H1 (cell line): Measurements from ENCODE around the gene WASF3. TPM values are rescaled to one million over a fixed set of nuclear protein-coding genes. Genes with fewer than 3 reads are reported as not detected.

ENCODE experiments used
- CTCF ChIA-PET: fragments of 300-600 bp; sonication (Branson Sonifier 250); formaldehyde crosslinking; loops from one replicate; lab custom pipeline; 2021; ENCODE audit not compliant: partially characterized antibody; lab: Charles Lee
- POLR2A ChIA-PET: fragments of 300-600 bp; sonication (Branson Sonifier 250); formaldehyde crosslinking; loops from one replicate; lab custom pipeline; 2021; ENCODE audit warnings: inconsistent platforms; ENCODE audit not compliant: partially characterized antibody; lab: Charles Lee
- DNase-seq, 2 experiments: peaks; one replicate each; pipeline versions ENCODE4 v3.0.0 to v3.0.0-alpha.2; 2010 to 2022; ENCODE audit warnings: low spot score in 2 of 2, low read depth in 1 of 2, mixed read lengths in 1 of 2
- FAIRE-seq: peaks from 2 replicates; lab custom pipeline; 2011; peaks lifted over from hg19 to GRCh38; lab: Jason Lieb, UNC
- H2AFZ ChIP-seq: 2 replicates; pipeline ENCODE4 v1.8.1; 2012; ENCODE audit warnings: low read length, inconsistent platforms
- H2AK5ac ChIP-seq: 2 replicates; pipeline ENCODE4 v1.6.1; 2013; ENCODE audit warnings: low read depth, low read length
- H2BK120ac ChIP-seq: replicated peaks from 2 replicates; pipeline ENCODE3; 2013; ENCODE audit warnings: low read depth, low read length, inconsistent platforms
- H2BK12ac ChIP-seq: 2 replicates; pipeline ENCODE4 v1.6.1; 2013; ENCODE audit warnings: low read depth, low read length
- H2BK15ac ChIP-seq: 2 replicates; pipeline ENCODE4 v1.6.1; 2013; ENCODE audit warnings: low read length
- H2BK20ac ChIP-seq: 2 replicates; pipeline ENCODE4 v1.6.1; 2013; ENCODE audit warnings: low read length
- H2BK5ac ChIP-seq: 2 replicates; pipeline ENCODE4 v1.6.1; 2013; ENCODE audit warnings: low read depth, low read length
- H3K14ac ChIP-seq: 2 replicates; pipeline ENCODE4 v1.6.1; 2013; ENCODE audit warnings: inconsistent platforms; ENCODE audit not compliant: insufficient read length
- H3K18ac ChIP-seq: 2 replicates; pipeline ENCODE4 v1.6.1; 2013; ENCODE audit warnings: low read length; ENCODE audit errors: extremely low read depth
- H3K23ac ChIP-seq: 2 replicates; pipeline ENCODE4 v1.6.1; 2013; ENCODE audit warnings: inconsistent platforms; ENCODE audit not compliant: insufficient read length
- H3K23me2 ChIP-seq: 2 replicates; pipeline ENCODE4 v1.6.1; 2013; ENCODE audit warnings: low read depth, low read length
- H3K27ac ChIP-seq: 2 replicates; pipeline ENCODE4 v1.6.1; 2011; ENCODE audit warnings: low read depth, low read length, inconsistent platforms
- H3K27me3 ChIP-seq, 4 experiments: replicated peaks in 1 of 4; 1 replicate in 1 of 4; 2 replicates in 3 of 4; pipeline versions ENCODE4 v1.6.1 to v1.8.1; 2011 to 2013; ENCODE audit warnings: low read length in 3 of 4, mild to moderate bottlenecking in 3 of 4, inconsistent platforms in 2 of 4, mixed read lengths in 2 of 4, moderate library complexity in 1 of 4; ENCODE audit not compliant: control insufficient read depth in 3 of 4, insufficient read depth in 3 of 4; ENCODE audit errors: extremely low read depth in 1 of 4
- H3K36me3 ChIP-seq, 4 experiments: 2 replicates each; pipeline versions ENCODE4 v1.6.1 to v1.8.1; 2011 to 2013; ENCODE audit warnings: mild to moderate bottlenecking in 4 of 4, low read length in 3 of 4, moderate library complexity in 2 of 4, control low read depth in 1 of 4, inconsistent platforms in 1 of 4; ENCODE audit not compliant: insufficient read depth in 4 of 4, control insufficient read depth in 2 of 4
- H3K4ac ChIP-seq: replicated peaks from 2 replicates; pipeline ENCODE3; 2013; ENCODE audit warnings: low read length, low read depth, mixed read lengths, inconsistent platforms; ENCODE audit not compliant: insufficient read length
- H3K4me1 ChIP-seq, 4 experiments: replicated peaks in 1 of 4; 1 replicate in 1 of 4; 2 replicates in 3 of 4; pipeline versions ENCODE4 v1.6.1 to v1.8.1; 2011 to 2013; ENCODE audit warnings: low read length in 3 of 4, inconsistent platforms in 2 of 4, mixed read lengths in 1 of 4; ENCODE audit not compliant: insufficient read depth in 4 of 4, control insufficient read depth in 3 of 4
- H3K4me2 ChIP-seq, 2 experiments: 2 replicates each; pipeline versions ENCODE4 v1.6.1 to v1.8.1; 2011 to 2013; ENCODE audit warnings: low read depth in 2 of 2, low read length in 2 of 2, control low read depth in 1 of 2, inconsistent platforms in 1 of 2, mild to moderate bottlenecking in 1 of 2; ENCODE audit not compliant: insufficient read depth in 1 of 2
- H3K4me3 ChIP-seq, 4 experiments: fragments of 200-600, 300-600 bp in 1 of 4; sonication (generic), shearing (Covaris generic), sonication (Bioruptor Twin) in 1 of 4; 2 replicates each; pipeline versions ENCODE4 v1.5.1 to v1.8.1; 2011 to 2016; ENCODE audit warnings: low read length in 4 of 4, low read depth in 3 of 4, control low read depth in 2 of 4, inconsistent platforms in 2 of 4, mild to moderate bottlenecking in 2 of 4, mixed read lengths in 1 of 4, moderate library complexity in 1 of 4; ENCODE audit not compliant: insufficient read depth in 2 of 4; ENCODE audit errors: extremely low read depth in 1 of 4
- H3K56ac ChIP-seq: replicated peaks from 2 replicates; pipeline ENCODE3; 2013; ENCODE audit warnings: low read depth, mild to moderate bottlenecking, mixed read lengths, low read length, inconsistent platforms; ENCODE audit not compliant: insufficient read length
- H3K79me1 ChIP-seq: 2 replicates; pipeline ENCODE4 v1.6.1; 2013; ENCODE audit warnings: low read depth, low read length, control low read depth
- H3K79me2 ChIP-seq, 2 experiments: 2 replicates each; pipeline versions ENCODE4 v1.6.1 to v1.8.1; 2012 to 2013; ENCODE audit warnings: low read length in 2 of 2, mild to moderate bottlenecking in 2 of 2, inconsistent platforms in 1 of 2; ENCODE audit not compliant: insufficient read depth in 2 of 2, control insufficient read depth in 1 of 2
- H3K9ac ChIP-seq, 4 experiments: replicated peaks in 1 of 4; 1 replicate in 1 of 4; 2 replicates in 3 of 4; pipeline versions ENCODE4 v1.6.1 to v1.8.1; 2011 to 2013; ENCODE audit warnings: low read depth in 3 of 4, low read length in 3 of 4, control low read depth in 2 of 4, mild to moderate bottlenecking in 2 of 4, moderate library complexity in 2 of 4, inconsistent platforms in 1 of 4; ENCODE audit errors: extremely low read depth in 1 of 4
- H3K9me3 ChIP-seq, 2 experiments: 2 replicates each; pipeline versions ENCODE4 v1.6.1 to v1.8.1; 2012 to 2013; ENCODE audit warnings: mild to moderate bottlenecking in 2 of 2, moderate library complexity in 2 of 2, control low read depth in 1 of 2, inconsistent platforms in 1 of 2, low read depth in 1 of 2, low read length in 1 of 2, mixed read lengths in 1 of 2; ENCODE audit not compliant: insufficient read depth in 2 of 2
- H4K20me1 ChIP-seq, 2 experiments: replicated peaks in 1 of 2; 2 replicates each; pipeline versions ENCODE3 to v1.8.1; 2011 to 2013; ENCODE audit warnings: inconsistent platforms in 2 of 2, low read length in 2 of 2, mild to moderate bottlenecking in 1 of 2; ENCODE audit not compliant: insufficient read depth in 2 of 2, control insufficient read depth in 1 of 2
- H4K5ac ChIP-seq: 2 replicates; pipeline ENCODE4 v1.6.1; 2013; ENCODE audit warnings: low read length, low read depth, mixed read lengths, inconsistent platforms; ENCODE audit not compliant: insufficient read length
- H4K8ac ChIP-seq: 2 replicates; pipeline ENCODE4 v1.8.0; 2013; ENCODE audit warnings: mild to moderate bottlenecking, moderate library complexity, low read length, inconsistent platforms; ENCODE audit not compliant: insufficient read depth; ENCODE audit errors: extremely low read depth
- H4K91ac ChIP-seq: replicated peaks from 2 replicates; pipeline ENCODE3; 2013; ENCODE audit warnings: low read length, mixed read lengths, inconsistent platforms; ENCODE audit not compliant: insufficient read length
- CEBPB ChIP-seq: IDR thresholded peaks from 2 replicates; pipeline ENCODE4 v1.6.1; 2012; ENCODE audit warnings: low read depth, low read length
- KDM5A ChIP-seq: fragments of 200-600 bp; IDR thresholded peaks from 2 replicates; pipeline ENCODE4 v1.7.1; 2012; ENCODE audit warnings: mild to moderate bottlenecking, low read length, inconsistent platforms, mixed read lengths
- RAD21 ChIP-seq, 2 experiments: IDR thresholded peaks in 1 of 2; conservative IDR thresholded peaks in 1 of 2; 2 replicates each; pipeline ENCODE4 v1.6.1; 2011; ENCODE audit warnings: low read depth in 2 of 2, low read length in 2 of 2, improper control_type of control experiment in 1 of 2, inconsistent platforms in 1 of 2, mild to moderate bottlenecking in 1 of 2, moderate library complexity in 1 of 2
- WGBS, 2 experiments: shearing (Covaris generic) in 1 of 2; methylation state at CpG; one replicate each; pipeline versions ENCODE4 v1.1.6 to v1.1.7; 2013 to 2015; ENCODE audit warnings: low lambda C conversion rate in 2 of 2, mixed read lengths in 2 of 2, inconsistent platforms in 1 of 2, low coverage in 1 of 2, missing lambda C conversion rate in 1 of 2; ENCODE audit not compliant: insufficient replicate concordance in 2 of 2, insufficient coverage in 1 of 2, insufficient read length in 1 of 2; ENCODE audit errors: extremely low coverage in 1 of 2, missing lambda C conversion rate in 1 of 2; 5-methylcytosine and 5-hydroxymethylcytosine counted together
- polyA plus RNA-seq, 7 experiments: library from polyadenylated mRNA; depleted of rRNA in 3 of 7; stranded (reverse) in 5 of 7; unstranded in 2 of 7; fragments of >200 nt in 5 of 7; fragments of 200-250 nt in 2 of 7; gene quantifications; 1 replicate in 5 of 7; 2 replicates in 1 of 7; 4 replicates in 1 of 7; pipeline versions ENCODE4 v1.2.1 to v1.2.3, GENCODE V29; 2011 to 2013; ENCODE audit warnings: missing spikeins in 2 of 7, mixed read lengths in 2 of 7
- total RNA-seq: library from RNA; stranded (reverse); fragmentation: NEBNext Ultra II Directional; extraction: Animal tissue kit (Norgen Biotek cat#: 25700); gene quantifications from 2 replicates; pipeline ENCODE4 v1.2.1, GENCODE V29; 2021
- TF ChIP-seq, protein P1 (sequence below): IDR thresholded peaks from 2 replicates; pipeline ENCODE4 v1.6.1; 2012; ENCODE audit warnings: low read length, inconsistent platforms

The WASF3 gene
- total and polyA plus RNA-seq, 2 of the 8 experiments (the other 6 are each of a cell fraction or from before 2014, with no cell fraction given): 18.7 to 39.8 TPM

- 92% methylated on average over 4 of the region's 4 CpGs; no CpG with 5 or more reads in 1 of the 2 experiments for WGBS, 2 experiments
- H3K4me3 ChIP-seq: no peak overlapping the region
- no peaks in the 10 kb centered on the region for H3K36me3 ChIP-seq
- H2BK5ac ChIP-seq: no peak overlapping the region
- H3K4me2 ChIP-seq: no peak overlapping the region
- H3K79me1 ChIP-seq: peaks cover 2% of the 10 kb centered on the region; the same call in 1 of the 2 replicates
- no peak overlapping the region for H2BK120ac ChIP-seq
- no peak overlapping the region for H4K91ac ChIP-seq
- no peak overlapping the region for H3K27ac ChIP-seq
- H4K20me1 ChIP-seq: peaks cover 0 to 17% of the 10 kb centered on the region in 2 experiments
- no peak for FAIRE-seq
- H3K56ac ChIP-seq: no peak overlapping the region
- peaks cover 7% of the 10 kb centered on the region for H3K23me2 ChIP-seq
- H3K14ac ChIP-seq: no peak overlapping the region
- no peaks in the 10 kb centered on the region for H3K9me3 ChIP-seq
- H3K18ac ChIP-seq: no peak overlapping the region
- no peak overlapping the region for H2AK5ac ChIP-seq
- no peak overlapping the region for H3K9ac ChIP-seq
- peaks cover 0 to 4% (median 0%) of the 10 kb centered on the region in 4 experiments; a peak in 3 of 7 replicates for H3K27me3 ChIP-seq
- CTCF ChIA-PET: interaction anchor here (1.1 to 1.3 kb wide), 3 partner anchors 19 to 138 kb away, joined by 3 to 4 read pairs (median 3); no protein-coding TSS in a partner anchor
- no peak for DNase-seq
- H2BK20ac ChIP-seq: no peak overlapping the region
- no peak overlapping the region for H3K4ac ChIP-seq
- H2AFZ ChIP-seq: no peak overlapping the region
- peaks cover 8 to 64% of the 10 kb centered on the region in 2 experiments for H3K79me2 ChIP-seq
- no peak overlapping the region for H3K23ac ChIP-seq
- H3K4me1 ChIP-seq: peaks cover 0 to 6% (median 4%) of the 10 kb centered on the region in 4 experiments; a peak in 5 of 7 replicates
- H4K8ac ChIP-seq: no peak overlapping the region
- no peak for TF ChIP-seq CEBPB
- TF ChIP-seq, protein P1, sequence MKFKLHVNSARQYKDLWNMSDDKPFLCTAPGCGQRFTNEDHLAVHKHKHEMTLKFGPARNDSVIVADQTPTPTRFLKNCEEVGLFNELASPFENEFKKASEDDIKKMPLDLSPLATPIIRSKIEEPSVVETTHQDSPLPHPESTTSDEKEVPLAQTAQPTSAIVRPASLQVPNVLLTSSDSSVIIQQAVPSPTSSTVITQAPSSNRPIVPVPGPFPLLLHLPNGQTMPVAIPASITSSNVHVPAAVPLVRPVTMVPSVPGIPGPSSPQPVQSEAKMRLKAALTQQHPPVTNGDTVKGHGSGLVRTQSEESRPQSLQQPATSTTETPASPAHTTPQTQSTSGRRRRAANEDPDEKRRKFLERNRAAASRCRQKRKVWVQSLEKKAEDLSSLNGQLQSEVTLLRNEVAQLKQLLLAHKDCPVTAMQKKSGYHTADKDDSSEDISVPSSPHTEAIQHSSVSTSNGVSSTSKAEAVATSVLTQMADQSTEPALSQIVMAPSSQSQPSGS: no peak
- TF ChIP-seq RAD21 (IDR thresholded peaks at IDR 0.05 in 1 of 2, conservative IDR thresholded peaks at IDR 0.05 in 1 of 2; ENCODE audit: low read depth in 2 of 2, low read length in 2 of 2): no peak
- no peak for TF ChIP-seq KDM5A
- TF ChIP-seq, all 59 proteins: peak for 0
- Histone ChIP-seq H4K5ac (no peak overlapping the region), H2BK15ac (no peak overlapping the region), H2BK12ac (no peak overlapping the region)
- POLR2A ChIA-PET: no interaction called here
Observed at GRCh38 chr13:26560456-26560855, 3.0 kb downstream of the WASF3 start.
